ACC112 (cell line): ENCODE data around the gene PTN.
"Not testable (repeated sequence)": the region's sequence is repeated elsewhere in the genome, so short reads cannot be mapped to it uniquely, and the experiment has no call there.

Experiments used
- H2AFZ ChIP-seq: fragments of 200-600 bp; sonication (generic); one replicate; pipeline ENCODE4 v1.6.0; 2017; ENCODE audit warnings: antibody characterized with exemption, low read length; ENCODE audit not compliant: unreplicated experiment
- H3K27ac ChIP-seq: fragments of 200-600 bp; sonication (generic); 2 replicates; pipeline ENCODE4 v1.5.1; 2014; ENCODE audit warnings: low read depth, mild to moderate bottlenecking, antibody characterized with exemption, low read length, moderate library complexity
- H3K27me3 ChIP-seq: fragments of 200-600 bp; sonication (generic); 2 replicates; pipeline ENCODE4 v1.6.1; 2014; ENCODE audit warnings: mild to moderate bottlenecking, antibody characterized with exemption, low read length, moderate library complexity, mixed read lengths; ENCODE audit not compliant: insufficient read depth
- H3K36me3 ChIP-seq: fragments of 200-600 bp; sonication (generic); 2 replicates; pipeline ENCODE4 v1.6.1; 2016; ENCODE audit warnings: mild to moderate bottlenecking, antibody characterized with exemption, low read length, moderate library complexity, mixed read lengths; ENCODE audit not compliant: insufficient read depth
- H3K4me1 ChIP-seq: fragments of 200-600 bp; sonication (generic); one replicate; pipeline ENCODE4 v1.6.1; 2016; ENCODE audit warnings: low read length, mixed read lengths; ENCODE audit not compliant: insufficient read depth, unreplicated experiment, control insufficient read depth
- H3K4me3 ChIP-seq: fragments of 200-600 bp; sonication (generic); 2 replicates; pipeline ENCODE4 v1.5.1; 2014; ENCODE audit warnings: mild to moderate bottlenecking, low read depth, low read length
- H3K79me2 ChIP-seq: fragments of 200-600 bp; sonication (generic); one replicate; pipeline ENCODE4 v1.6.0; 2016; ENCODE audit warnings: low read length; ENCODE audit not compliant: control insufficient read depth, unreplicated experiment, insufficient read depth

Gene PTN

GRCh38 chr7:137181619-137182018 lies 161.9 kb downstream of the PTN start:
- H3K4me1 ChIP-seq, H2AFZ ChIP-seq, H3K36me3 ChIP-seq, H3K79me2 ChIP-seq, H3K4me3 ChIP-seq, H3K27me3 ChIP-seq, H3K27ac ChIP-seq: not testable (repeated sequence)
